ENCODE results near the gene SHISA9. TPM values are rescaled to one million over a fixed set of nuclear protein-coding genes. Genes with fewer than 3 reads are reported as not detected.

Gene SHISA9
- total RNA-seq, 5 donors from 2014 or later (not counting 1 experiment from before 2014, with no cell fraction given): 0.06 TPM; not detected in 4

DNA sequence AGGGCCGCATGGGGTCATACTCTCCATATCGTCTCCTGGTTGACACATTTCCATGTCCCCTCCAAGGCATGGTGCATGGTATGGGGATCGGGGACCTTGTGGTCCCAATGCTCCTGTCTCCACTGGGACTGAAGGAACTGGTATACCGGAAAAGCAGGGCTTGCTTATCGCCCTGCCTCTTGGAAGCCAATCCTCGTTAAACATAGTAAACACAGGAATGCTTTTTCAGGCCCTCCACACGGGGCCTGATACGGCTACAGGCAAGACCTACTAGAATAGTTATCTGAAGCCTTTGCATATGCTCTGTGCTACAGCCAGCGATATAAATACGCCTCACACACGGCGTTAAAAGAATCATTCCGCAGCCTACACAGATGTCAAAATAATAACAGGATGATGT lies 159.5 kb downstream of the SHISA9 start:
- H3K27me3 Mint-ChIP-seq: peaks cover 0 to 3% of the 10 kb centered on the region in 2 donors
- H3K4me1 ChIP-seq (ENCODE audit: control insufficient read depth in 1 of 2, extremely low read depth in 1 of 2, insufficient read depth in 2 of 2, low read length in 2 of 2): no peaks in the 10 kb centered on the region
- ChIA-PET POLR2A (no interaction called here), CTCF (no interaction called here)
- H3K27ac Mint-ChIP-seq: no peak overlapping the region
- H3K4me1 Mint-ChIP-seq: no peaks in the 10 kb centered on the region
- WGBS (ENCODE audit: insufficient coverage): 63% methylated on average over 5 of the region's 13 CpGs
- no peaks in the 10 kb centered on the region for H3K9me3 ChIP-seq
- no peak overlapping the region for H3K4me3 Mint-ChIP-seq
- peaks cover 0 to 10% (median 1%) of the 10 kb centered on the region in 3 donors for H3K9me3 Mint-ChIP-seq
- no peaks in the 10 kb centered on the region for H3K27me3 ChIP-seq (replicated peaks in 1 of 2; ENCODE audit: control insufficient read depth in 2 of 2, extremely low read depth in 1 of 2, insufficient read depth in 2 of 2, low read length in 1 of 2)
- no peaks in the 10 kb centered on the region for H3K36me3 Mint-ChIP-seq
- H3K36me3 ChIP-seq (ENCODE audit: control insufficient read depth in 2 of 2, extremely low read depth in 1 of 2, insufficient read depth in 1 of 2, low read length in 1 of 2): no peaks in the 10 kb centered on the region
- no peak overlapping the region for H3K27ac ChIP-seq (ENCODE audit: low read length)
- H3K4me3 ChIP-seq (ENCODE audit: control insufficient read depth in 1 of 2, extremely low read depth in 1 of 2, low read length in 1 of 2): no peak overlapping the region
- DNase-seq: no peak
- no peak for ATAC-seq (replicated peaks in 1 of 4)

DNA sequence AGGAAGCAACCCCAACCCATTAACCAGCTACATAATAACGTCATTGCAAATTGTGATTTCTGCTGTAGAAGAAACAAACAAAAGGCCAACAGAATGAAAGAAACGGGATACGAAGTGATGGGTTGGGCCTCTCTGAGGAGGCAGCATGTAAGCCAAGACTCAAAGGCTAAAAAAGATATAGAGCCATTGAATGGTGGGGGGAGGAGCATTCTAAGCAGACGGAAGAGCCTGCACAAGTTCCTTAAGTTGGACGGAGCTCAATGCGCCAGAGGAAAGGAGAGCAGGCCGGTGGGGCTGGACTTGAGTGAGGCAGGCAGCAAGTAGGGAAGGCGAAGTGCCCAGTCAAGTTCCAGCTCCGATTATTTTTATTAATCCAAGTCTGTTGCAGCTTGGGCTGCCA lies 160.3 kb downstream of the SHISA9 start:
- H3K9me3 ChIP-seq: no peaks in the 10 kb centered on the region
- H3K27me3 Mint-ChIP-seq: peaks cover 0 to 3% of the 10 kb centered on the region in 2 donors
- H3K4me3 Mint-ChIP-seq: no peak overlapping the region
- DNase-seq: no peak
- H3K27me3 ChIP-seq (replicated peaks in 1 of 2; ENCODE audit: control insufficient read depth in 2 of 2, extremely low read depth in 1 of 2, insufficient read depth in 2 of 2, low read length in 1 of 2): no peaks in the 10 kb centered on the region
- H3K36me3 Mint-ChIP-seq: no peaks in the 10 kb centered on the region
- H3K4me3 ChIP-seq (ENCODE audit: control insufficient read depth in 1 of 2, extremely low read depth in 1 of 2, low read length in 1 of 2): no peak overlapping the region
- no peak overlapping the region for H3K27ac Mint-ChIP-seq
- H3K4me1 ChIP-seq (ENCODE audit: control insufficient read depth in 1 of 2, extremely low read depth in 1 of 2, insufficient read depth in 2 of 2, low read length in 2 of 2): no peaks in the 10 kb centered on the region
- ChIA-PET POLR2A (no interaction called here), CTCF (no interaction called here)
- H3K36me3 ChIP-seq (ENCODE audit: control insufficient read depth in 2 of 2, extremely low read depth in 1 of 2, insufficient read depth in 1 of 2, low read length in 1 of 2): no peaks in the 10 kb centered on the region
- no peak for ATAC-seq (replicated peaks in 1 of 4)
- H3K27ac ChIP-seq (ENCODE audit: low read length): no peak overlapping the region
- WGBS (ENCODE audit: insufficient coverage): 69% methylated on average over 5 of the region's 9 CpGs
- H3K4me1 Mint-ChIP-seq: no peaks in the 10 kb centered on the region
- peaks cover 3 to 10% (median 4%) of the 10 kb centered on the region in 3 donors for H3K9me3 Mint-ChIP-seq

DNA sequence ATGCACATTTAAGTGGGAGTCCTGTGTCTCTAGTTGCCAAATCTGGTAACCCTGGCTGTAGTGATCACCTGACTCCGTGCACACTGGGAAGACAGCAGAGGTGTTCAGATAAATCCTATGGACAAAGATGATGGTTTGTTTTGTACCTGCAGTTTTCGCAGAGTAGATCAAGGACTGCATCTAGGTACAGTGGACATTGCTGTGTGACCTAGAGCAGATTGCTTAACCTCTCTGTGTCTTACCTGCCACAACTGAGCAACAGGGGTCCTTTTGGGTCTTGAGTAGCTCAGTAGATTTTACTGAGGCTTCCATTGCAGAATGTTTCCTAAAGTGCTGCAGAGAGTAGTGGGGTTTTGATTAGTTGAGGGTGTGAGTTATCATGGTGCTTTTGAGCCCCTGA lies 160.8 kb downstream of the SHISA9 start:
- no peaks in the 10 kb centered on the region for H3K4me1 ChIP-seq (ENCODE audit: control insufficient read depth in 1 of 2, extremely low read depth in 1 of 2, insufficient read depth in 2 of 2, low read length in 2 of 2)
- H3K27me3 ChIP-seq (replicated peaks in 1 of 2; ENCODE audit: control insufficient read depth in 2 of 2, extremely low read depth in 1 of 2, insufficient read depth in 2 of 2, low read length in 1 of 2): no peaks in the 10 kb centered on the region
- ChIA-PET POLR2A (no interaction called here), CTCF (no interaction called here)
- no peaks in the 10 kb centered on the region for H3K9me3 ChIP-seq
- H3K27ac ChIP-seq (ENCODE audit: low read length): no peak overlapping the region
- no peaks in the 10 kb centered on the region for H3K36me3 ChIP-seq (ENCODE audit: control insufficient read depth in 2 of 2, extremely low read depth in 1 of 2, insufficient read depth in 1 of 2, low read length in 1 of 2)
- Mint-ChIP-seq H3K36me3 (no peaks in the 10 kb centered on the region), H3K9me3 (peaks cover 3 to 10% (median 4%) of the 10 kb centered on the region in 3 donors), H3K27me3 (peaks cover 0 to 3% of the 10 kb centered on the region in 2 donors), H3K27ac (no peak overlapping the region), H3K4me3 (no peak overlapping the region), H3K4me1 (no peaks in the 10 kb centered on the region)
- DNase-seq: no peak
- no peak for ATAC-seq (replicated peaks in 1 of 4)
- no peak overlapping the region for H3K4me3 ChIP-seq (ENCODE audit: control insufficient read depth in 1 of 2, extremely low read depth in 1 of 2, low read length in 1 of 2)
- WGBS (ENCODE audit: insufficient coverage): 90% methylated on average over 2 of the region's 2 CpGs

DNA sequence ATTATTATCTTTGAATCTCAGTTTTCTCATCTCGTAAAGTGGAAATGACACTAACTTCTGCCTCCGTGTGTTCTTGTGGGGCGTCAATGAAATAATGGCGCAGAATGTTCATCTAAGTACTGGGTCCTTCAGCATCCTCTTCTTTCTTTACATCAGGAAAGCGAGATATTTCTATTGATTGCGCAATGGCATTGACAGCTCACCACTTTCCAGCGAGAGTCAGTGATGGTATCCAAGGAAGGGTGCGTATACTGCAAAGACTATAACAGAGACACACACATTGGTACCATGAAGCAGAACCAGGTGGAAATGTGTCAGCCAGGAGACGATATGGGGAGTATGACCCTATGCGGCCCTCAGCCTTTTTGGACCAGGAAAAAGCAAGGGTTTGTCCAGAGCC lies 162.1 kb downstream of the SHISA9 start:
- no peaks in the 10 kb centered on the region for H3K27me3 ChIP-seq (replicated peaks in 1 of 2; ENCODE audit: control insufficient read depth in 2 of 2, extremely low read depth in 1 of 2, insufficient read depth in 2 of 2, low read length in 1 of 2)
- peaks cover 4 to 10% (median 5%) of the 10 kb centered on the region in 3 donors for H3K9me3 Mint-ChIP-seq
- CTCF ChIA-PET: no interaction called here

DNA sequence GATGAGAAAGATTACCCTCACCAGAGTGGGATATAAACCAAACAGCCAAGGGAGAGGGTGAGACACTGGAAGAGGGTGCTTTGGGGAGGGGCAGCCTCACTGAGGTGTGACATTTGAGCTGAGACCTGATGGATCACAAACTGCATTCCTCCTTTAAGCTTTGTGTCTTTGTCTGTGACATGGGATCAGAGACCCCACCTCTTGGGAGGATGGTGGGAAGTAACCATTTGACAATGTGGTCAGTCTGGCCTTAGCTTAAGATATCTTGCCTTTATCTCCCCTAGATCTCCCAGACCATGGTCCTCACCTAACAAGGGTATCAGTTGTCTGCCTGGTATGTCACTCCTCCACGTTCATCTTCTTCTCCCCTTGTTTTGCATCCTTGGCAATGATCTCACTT lies 163.4 kb downstream of the SHISA9 start:
- Mint-ChIP-seq H3K27me3 (peaks cover 0 to 3% of the 10 kb centered on the region in 2 donors), H3K4me1 (no peaks in the 10 kb centered on the region), H3K27ac (no peak overlapping the region), H3K36me3 (no peaks in the 10 kb centered on the region), H3K9me3 (peaks cover 5 to 14% (median 8%) of the 10 kb centered on the region in 3 donors), H3K4me3 (no peak overlapping the region)
- 0% methylated on average over 1 of the region's 1 CpG for WGBS (ENCODE audit: insufficient coverage)
- ATAC-seq (replicated peaks in 1 of 4): no peak
- ChIA-PET CTCF (no interaction called here), POLR2A (no interaction called here)
- Histone ChIP-seq H3K9me3 (no peaks in the 10 kb centered on the region), H3K36me3 (ENCODE audit: control insufficient read depth in 2 of 2, extremely low read depth in 1 of 2, insufficient read depth in 1 of 2, low read length in 1 of 2) (no peaks in the 10 kb centered on the region), H3K4me1 (ENCODE audit: control insufficient read depth in 1 of 2, extremely low read depth in 1 of 2, insufficient read depth in 2 of 2, low read length in 2 of 2) (no peaks in the 10 kb centered on the region), H3K27me3 (replicated peaks in 1 of 2; ENCODE audit: control insufficient read depth in 2 of 2, extremely low read depth in 1 of 2, insufficient read depth in 2 of 2, low read length in 1 of 2) (no peaks in the 10 kb centered on the region), H3K4me3 (ENCODE audit: control insufficient read depth in 1 of 2, extremely low read depth in 1 of 2, low read length in 1 of 2) (no peak overlapping the region), H3K27ac (ENCODE audit: low read length) (no peak overlapping the region)
- DNase-seq: no peak

More for the DNA sequence above, 162.1 kb downstream of the SHISA9 start:
- ATAC-seq (replicated peaks in 1 of 4): no peak
- Mint-ChIP-seq H3K27ac (no peak overlapping the region), H3K4me3 (no peak overlapping the region), H3K36me3 (no peaks in the 10 kb centered on the region), H3K4me1 (no peaks in the 10 kb centered on the region), H3K27me3 (peaks cover 0 to 3% of the 10 kb centered on the region in 2 donors)
- 95% methylated on average over 6 of the region's 10 CpGs for WGBS (ENCODE audit: insufficient coverage)
- Histone ChIP-seq H3K27ac (ENCODE audit: low read length) (no peak overlapping the region), H3K4me3 (ENCODE audit: control insufficient read depth in 1 of 2, extremely low read depth in 1 of 2, low read length in 1 of 2) (no peak overlapping the region), H3K9me3 (no peaks in the 10 kb centered on the region), H3K36me3 (ENCODE audit: control insufficient read depth in 2 of 2, extremely low read depth in 1 of 2, insufficient read depth in 1 of 2, low read length in 1 of 2) (no peaks in the 10 kb centered on the region), H3K4me1 (ENCODE audit: control insufficient read depth in 1 of 2, extremely low read depth in 1 of 2, insufficient read depth in 2 of 2, low read length in 2 of 2) (no peaks in the 10 kb centered on the region)
- DNase-seq: no peak
- POLR2A ChIA-PET: no interaction called here

DNA sequence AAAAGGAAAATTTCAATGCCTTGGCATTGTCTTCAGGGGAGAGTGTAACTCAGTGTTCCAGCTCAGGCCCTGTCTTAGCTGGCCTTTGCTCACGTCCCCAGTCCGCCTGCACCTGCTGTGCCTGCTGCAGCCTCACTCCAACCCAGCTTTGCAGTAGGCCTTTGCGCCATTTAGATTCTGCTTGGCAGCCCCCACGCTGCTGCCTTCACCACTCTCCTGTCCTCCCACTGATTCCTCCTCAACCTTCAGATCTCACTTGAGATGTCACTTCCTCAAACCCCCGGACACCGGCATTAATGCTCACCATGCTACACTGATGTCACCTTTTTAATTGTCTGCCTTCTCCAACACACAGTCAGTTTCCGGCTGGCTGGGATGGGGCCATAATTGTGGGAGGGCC lies 166.2 kb downstream of the SHISA9 start:
- no peaks in the 10 kb centered on the region for H3K27me3 ChIP-seq (replicated peaks in 1 of 2; ENCODE audit: control insufficient read depth in 2 of 2, extremely low read depth in 1 of 2, insufficient read depth in 2 of 2, low read length in 1 of 2)
- H3K27ac Mint-ChIP-seq: no peak overlapping the region
- H3K9me3 Mint-ChIP-seq: peaks cover 5 to 17% (median 14%) of the 10 kb centered on the region in 3 donors
- peaks cover 0 to 3% of the 10 kb centered on the region in 2 donors for H3K27me3 Mint-ChIP-seq
- ChIA-PET CTCF (no interaction called here), POLR2A (no interaction called here)
- H3K9me3 ChIP-seq: no peaks in the 10 kb centered on the region
- H3K4me3 ChIP-seq (ENCODE audit: control insufficient read depth in 1 of 2, extremely low read depth in 1 of 2, low read length in 1 of 2): no peak overlapping the region
- WGBS (ENCODE audit: insufficient coverage): 85% methylated on average over 4 of the region's 7 CpGs
- no peaks in the 10 kb centered on the region for H3K4me1 Mint-ChIP-seq
- no peaks in the 10 kb centered on the region for H3K36me3 ChIP-seq (ENCODE audit: control insufficient read depth in 2 of 2, extremely low read depth in 1 of 2, insufficient read depth in 1 of 2, low read length in 1 of 2)
- ATAC-seq (replicated peaks in 1 of 4) (no peak), DNase-seq (no peak)
- H3K4me1 ChIP-seq (ENCODE audit: control insufficient read depth in 1 of 2, extremely low read depth in 1 of 2, insufficient read depth in 2 of 2, low read length in 2 of 2): no peaks in the 10 kb centered on the region
- H3K36me3 Mint-ChIP-seq: no peaks in the 10 kb centered on the region
- no peak overlapping the region for H3K4me3 Mint-ChIP-seq
- no peak overlapping the region for H3K27ac ChIP-seq (ENCODE audit: low read length)

DNA sequence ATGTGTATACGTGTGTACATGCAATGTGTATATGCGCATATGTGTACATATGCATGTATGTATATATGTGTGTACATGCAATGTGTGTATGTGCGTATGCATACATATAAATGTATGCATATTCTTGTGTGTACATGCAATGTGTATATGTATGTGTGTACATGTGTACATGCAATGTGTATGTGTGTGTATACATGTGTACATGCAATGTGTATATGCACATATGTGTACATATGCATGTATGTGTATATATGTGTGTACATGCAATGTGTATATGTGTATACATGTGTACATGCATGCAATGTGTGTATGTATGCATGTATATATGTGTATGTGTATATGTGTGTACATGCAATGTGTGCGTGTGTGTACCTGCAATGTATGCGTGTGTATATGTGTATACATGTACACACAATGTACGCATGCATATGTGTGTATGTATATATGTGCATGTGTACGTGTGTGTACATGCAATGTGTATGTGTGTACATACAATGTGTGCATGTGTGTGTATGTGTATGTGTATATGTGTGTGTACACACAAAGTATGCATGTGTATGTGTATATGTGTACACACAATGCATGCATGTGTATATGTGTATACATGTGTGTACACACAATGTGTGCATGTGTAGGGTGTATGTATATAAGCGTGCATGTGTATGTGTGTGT lies 167.7 kb downstream of the SHISA9 start:
- Histone ChIP-seq H3K27ac (ENCODE audit: low read length) (no peak overlapping the region), H3K9me3 (no peaks in the 10 kb centered on the region), H3K4me1 (ENCODE audit: control insufficient read depth in 1 of 2, extremely low read depth in 1 of 2, insufficient read depth in 2 of 2, low read length in 2 of 2) (no peaks in the 10 kb centered on the region), H3K4me3 (ENCODE audit: control insufficient read depth in 1 of 2, extremely low read depth in 1 of 2, low read length in 1 of 2) (no peak overlapping the region), H3K36me3 (ENCODE audit: control insufficient read depth in 2 of 2, extremely low read depth in 1 of 2, insufficient read depth in 1 of 2, low read length in 1 of 2) (no peaks in the 10 kb centered on the region), H3K27me3 (replicated peaks in 1 of 2; ENCODE audit: control insufficient read depth in 2 of 2, extremely low read depth in 1 of 2, insufficient read depth in 2 of 2, low read length in 1 of 2) (no peaks in the 10 kb centered on the region)
- H3K27ac Mint-ChIP-seq: no peak overlapping the region
- ATAC-seq (replicated peaks in 1 of 4) (no peak), DNase-seq (no peak)
- H3K9me3 Mint-ChIP-seq: peaks cover 5 to 17% (median 10%) of the 10 kb centered on the region in 3 donors
- CTCF ChIA-PET: no interaction called here
- no peak overlapping the region for H3K4me3 Mint-ChIP-seq
- POLR2A ChIA-PET: no interaction called here
- peaks cover 0 to 8% of the 10 kb centered on the region in 2 donors for H3K27me3 Mint-ChIP-seq
- H3K36me3 Mint-ChIP-seq: no peaks in the 10 kb centered on the region
- H3K4me1 Mint-ChIP-seq: no peaks in the 10 kb centered on the region
- WGBS (ENCODE audit: insufficient coverage): 97% methylated on average over 8 of the region's 8 CpGs
